ENCODE measurements around the gene ST6GAL2. TPM values are rescaled to one million over a fixed set of nuclear protein-coding genes. Genes with fewer than 3 reads are reported as not detected.

Gene ST6GAL2
- total RNA-seq, 1 donor from 2014 or later = 0.45 TPM

DNA sequence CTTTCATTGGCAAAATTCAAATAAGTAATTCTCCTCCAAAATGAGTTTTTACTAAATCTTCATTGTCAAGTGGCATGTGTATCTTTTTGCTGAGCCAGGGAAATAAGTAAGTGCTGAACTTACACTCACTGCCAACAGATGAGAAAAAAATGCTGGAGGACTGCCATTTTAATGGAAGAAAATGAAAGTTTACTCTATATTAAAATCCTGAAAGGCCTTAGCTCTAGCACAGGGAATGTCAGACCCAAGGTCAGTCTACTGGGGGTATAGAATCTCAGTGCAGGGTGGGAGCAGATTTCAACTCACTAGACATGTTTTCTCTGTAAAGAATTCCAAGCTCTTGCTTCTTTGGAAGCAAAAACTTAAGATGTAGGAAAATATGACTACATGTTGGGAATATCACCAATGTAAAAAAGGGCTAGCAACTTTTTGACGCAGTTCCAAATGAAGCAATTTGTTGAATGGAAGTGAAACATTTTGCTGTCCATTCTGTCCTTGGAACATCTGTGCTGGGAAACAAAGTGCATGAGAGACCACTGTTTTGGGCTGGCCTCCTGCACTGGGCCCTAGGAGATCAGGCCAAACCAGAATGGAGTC is 127.0 kb downstream of the ST6GAL2 start:
- no peak for DNase-seq (ENCODE audit: low spot score)

Measured in mesenteric fat pad (tissue), 1 donor.